Amniotic stem cell (primary cell): ENCODE measurements around the gene TAS2R1.

Experiments used
- DNase-seq: peaks from one replicate; lab custom pipeline; 2025; lab: John Stamatoyannopoulos, UW

Gene TAS2R1

DNA sequence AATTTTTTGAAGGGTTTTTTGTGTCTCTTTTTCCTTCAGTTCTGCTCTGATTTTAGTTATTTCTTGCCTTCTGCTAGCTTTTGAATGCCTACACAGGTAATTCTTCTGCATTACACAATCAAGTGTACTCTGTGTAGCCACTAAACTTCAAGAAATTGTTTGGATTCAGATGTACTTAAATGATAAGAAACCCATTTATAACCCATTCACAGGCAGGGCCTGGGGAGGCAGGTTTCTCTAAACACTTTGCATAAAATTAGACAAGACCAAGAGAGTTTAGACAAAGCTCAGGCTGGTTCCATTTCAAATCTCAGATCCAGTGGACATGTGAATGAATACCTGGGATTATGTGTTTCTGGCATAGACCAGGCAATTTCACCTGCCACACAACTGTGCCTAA, 43.0 kb downstream of the TAS2R1 start:
- no peak for DNase-seq

DNA sequence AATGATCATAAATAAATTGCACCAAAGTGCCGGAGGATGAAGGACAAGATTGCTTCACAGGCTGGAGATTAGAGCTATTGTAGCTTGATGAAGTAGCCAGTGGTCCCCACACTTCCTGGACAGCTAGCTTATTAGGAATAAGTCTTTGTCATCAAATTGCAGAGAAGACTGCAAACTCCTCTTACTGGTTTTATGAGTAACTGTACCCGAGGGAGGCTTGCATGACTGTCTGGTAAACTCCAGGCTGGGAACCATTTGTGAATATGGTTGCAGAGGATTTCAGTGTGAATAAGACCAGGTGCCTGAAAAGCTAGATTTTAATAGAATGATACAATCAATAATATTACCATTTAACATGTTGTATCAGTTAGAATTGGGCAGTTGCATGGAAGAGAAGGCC, 47.7 kb downstream of the TAS2R1 start:
- no peak for DNase-seq
